Measurements from ENCODE around the gene CENPH.

DNA sequence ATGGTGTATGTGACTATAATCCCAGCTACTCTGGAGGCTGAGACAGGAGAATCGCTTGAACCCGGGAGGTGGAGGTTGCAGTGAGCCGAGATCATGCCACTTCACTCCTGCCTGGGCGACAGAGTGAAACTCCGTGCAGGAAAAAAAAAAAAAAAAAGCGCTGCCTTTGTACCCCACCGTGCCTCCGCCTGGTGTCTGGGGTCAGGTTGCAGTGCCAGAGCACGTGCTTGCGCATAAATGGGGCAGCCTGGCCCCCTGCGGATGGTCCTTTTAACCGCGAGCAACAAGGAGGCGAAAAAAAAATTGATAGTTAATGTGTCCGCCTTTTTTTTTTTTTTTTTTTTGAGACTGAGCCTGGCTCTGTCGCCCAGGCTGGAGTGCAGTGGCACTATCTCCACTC lies 28.7 kb upstream of the CENPH start:
- TF ChIP-seq, protein P1, sequence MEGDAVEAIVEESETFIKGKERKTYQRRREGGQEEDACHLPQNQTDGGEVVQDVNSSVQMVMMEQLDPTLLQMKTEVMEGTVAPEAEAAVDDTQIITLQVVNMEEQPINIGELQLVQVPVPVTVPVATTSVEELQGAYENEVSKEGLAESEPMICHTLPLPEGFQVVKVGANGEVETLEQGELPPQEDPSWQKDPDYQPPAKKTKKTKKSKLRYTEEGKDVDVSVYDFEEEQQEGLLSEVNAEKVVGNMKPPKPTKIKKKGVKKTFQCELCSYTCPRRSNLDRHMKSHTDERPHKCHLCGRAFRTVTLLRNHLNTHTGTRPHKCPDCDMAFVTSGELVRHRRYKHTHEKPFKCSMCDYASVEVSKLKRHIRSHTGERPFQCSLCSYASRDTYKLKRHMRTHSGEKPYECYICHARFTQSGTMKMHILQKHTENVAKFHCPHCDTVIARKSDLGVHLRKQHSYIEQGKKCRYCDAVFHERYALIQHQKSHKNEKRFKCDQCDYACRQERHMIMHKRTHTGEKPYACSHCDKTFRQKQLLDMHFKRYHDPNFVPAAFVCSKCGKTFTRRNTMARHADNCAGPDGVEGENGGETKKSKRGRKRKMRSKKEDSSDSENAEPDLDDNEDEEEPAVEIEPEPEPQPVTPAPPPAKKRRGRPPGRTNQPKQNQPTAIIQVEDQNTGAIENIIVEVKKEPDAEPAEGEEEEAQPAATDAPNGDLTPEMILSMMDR (IDR thresholded peaks at IDR 0.05; ENCODE audit: poor library complexity) = no peak
- TF ChIP-seq EZH2phosphoT487 (IDR thresholded peaks at IDR 0.05; ENCODE audit: low read depth, severe bottlenecking, unreplicated experiment) (no peak), EZH2 (IDR thresholded peaks at IDR 0.05; ENCODE audit: borderline replicate concordance) (no peak)

Data from hepatocyte (in vitro differentiated cells).